ENCODE data around the gene DSN1. TPM values are rescaled to one million over a fixed set of nuclear protein-coding genes. Genes with fewer than 3 reads are reported as not detected.

DSN1 gene
- 5.8 and 7.0 TPM in 2 replicates for total RNA-seq

GRCh38 chr20:36773597-36774390, at the start of gene DSN1:
TSS of gene DSN1 (minus strand) at chr20:36773763. CDS start at chr20:36771458, 2,305 bp downstream.

GRCh38 chr20:36745927-36746659, 27.5 kb downstream of the DSN1 start, which contains the start of gene NDRG3:
TSS of gene NDRG3 (minus strand) at chr20:36746090. CDS start at chr20:36721735, 24,355 bp downstream.

Other genes with a start within 250 kb of the DSN1 start
- 111 and 160 TPM in 2 replicates for gene MYL9, start 232.2 kb downstream of the DSN1 start, total RNA-seq
- 2.7 and 5.0 TPM in 2 replicates for gene TGIF2, start 200.2 kb downstream of the DSN1 start, total RNA-seq
- gene RAB5IF, start 168.0 kb downstream of the DSN1 start, total RNA-seq: 38.5 and 43.1 TPM in 2 replicates
- gene SLA2, start 127.6 kb downstream of the DSN1 start, total RNA-seq: under 0.01 TPM in 1 of 2 replicates, not detected in the other
- 29.9 and 35.7 TPM in 2 replicates for gene NDRG3, start 27.7 kb downstream of the DSN1 start, total RNA-seq
- gene TLDC2, start 102.4 kb upstream of the DSN1 start, total RNA-seq: 0.49 and 0.97 TPM in 2 replicates
- gene SAMHD1, start 177.9 kb upstream of the DSN1 start, total RNA-seq: 44.3 and 61.3 TPM in 2 replicates

Measured in hair follicle dermal papilla cell (primary cell).